Measurements from ENCODE around the gene RNF220.

The RNF220 gene

DNA sequence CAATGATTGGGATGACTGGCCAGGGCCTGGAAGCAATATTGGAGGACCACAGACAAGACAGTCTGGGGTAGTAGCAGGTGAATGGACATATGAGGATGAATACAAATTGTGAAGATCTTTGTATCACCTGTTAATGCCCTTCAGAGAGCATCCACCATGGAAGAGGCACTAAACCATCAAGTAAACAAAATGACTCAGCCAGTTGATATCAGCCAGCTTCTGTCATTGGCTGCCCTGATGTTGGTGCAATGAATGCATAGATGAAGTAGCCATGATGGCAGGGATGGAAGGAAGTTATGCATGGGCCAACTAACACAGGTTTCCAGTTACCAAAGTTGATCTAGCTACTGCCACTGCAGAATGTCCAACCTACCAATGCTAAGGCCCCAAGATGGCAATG, 33.8 kb upstream of the RNF220 start:
- Histone ChIP-seq H3K9me3 (ENCODE audit: control insufficient read depth, insufficient read depth, low read depth, low read length) (no peaks in the 10 kb centered on the region), H3K4me1 (ENCODE audit: control insufficient read depth, insufficient read depth, low read length) (no peaks in the 10 kb centered on the region), H3K4me3 (ENCODE audit: low read depth, low read length) (no peak overlapping the region), H3K36me3 (ENCODE audit: control insufficient read depth in 2 of 2, insufficient read depth in 1 of 2, low read length in 2 of 2) (no peaks in the 10 kb centered on the region), H3K27ac (ENCODE audit: extremely low read depth, low read depth, low read length) (no peak overlapping the region)
- CTCF ChIA-PET: interaction anchor here (0.5 to 0.8 kb wide), 4 partner anchors 15 to 1535 kb away, joined by 3 to 6 read pairs (median 3); no protein-coding TSS in a partner anchor
- TF ChIP-seq ZNF776 (tag by site-specific recombination; IDR thresholded peaks at IDR 0.05; ENCODE audit: borderline replicate concordance): no peak
- no peak for TF ChIP-seq HOXA7 (CRISPR knock-in tag; IDR thresholded peaks at IDR 0.05; ENCODE audit: borderline replicate concordance)
- TF ChIP-seq YY2 (tag by site-specific recombination; IDR thresholded peaks at IDR 0.05): peak; percentile 43; the same call in 1 of the 2 replicates
- no peak for TF ChIP-seq ZNF654 (tag by site-specific recombination; IDR thresholded peaks at IDR 0.05; ENCODE audit: low read depth)
- no peak for TF ChIP-seq ZNF639 (tag by site-specific recombination; IDR thresholded peaks at IDR 0.05)
- no peak for TF ChIP-seq YY1 (tag by site-specific recombination; IDR thresholded peaks at IDR 0.05)
- no peak for TF ChIP-seq BCL11B (tag by site-specific recombination; IDR thresholded peaks at IDR 0.05; ENCODE audit: low read depth)
- POLR2A ChIA-PET: no interaction called here

- Histone ChIP-seq H3K36me3 (ENCODE audit: control insufficient read depth in 2 of 2, insufficient read depth in 1 of 2, low read length in 2 of 2) (no peaks in the 10 kb centered on the region), H3K27ac (ENCODE audit: extremely low read depth, low read depth, low read length) (no peak overlapping the region), H3K4me1 (ENCODE audit: control insufficient read depth, insufficient read depth, low read length) (no peaks in the 10 kb centered on the region), H3K9me3 (ENCODE audit: control insufficient read depth, insufficient read depth, low read depth, low read length) (no peaks in the 10 kb centered on the region), H3K4me3 (ENCODE audit: low read depth, low read length) (no peak overlapping the region)
- CTCF ChIA-PET: interaction anchor here (4.8 to 7.6 kb wide), 2 partner anchors 219 to 276 kb away, joined by 46 to 90 read pairs; no protein-coding TSS in a partner anchor
- TF ChIP-seq ZNF549 (tag by site-specific recombination; IDR thresholded peaks at IDR 0.05): no peak
- no peak for TF ChIP-seq ZSCAN23 (tag by site-specific recombination; IDR thresholded peaks at IDR 0.05)
- no peak for TF ChIP-seq ZNF2 (tag by site-specific recombination; IDR thresholded peaks at IDR 0.05)
- TF ChIP-seq, protein P1, sequence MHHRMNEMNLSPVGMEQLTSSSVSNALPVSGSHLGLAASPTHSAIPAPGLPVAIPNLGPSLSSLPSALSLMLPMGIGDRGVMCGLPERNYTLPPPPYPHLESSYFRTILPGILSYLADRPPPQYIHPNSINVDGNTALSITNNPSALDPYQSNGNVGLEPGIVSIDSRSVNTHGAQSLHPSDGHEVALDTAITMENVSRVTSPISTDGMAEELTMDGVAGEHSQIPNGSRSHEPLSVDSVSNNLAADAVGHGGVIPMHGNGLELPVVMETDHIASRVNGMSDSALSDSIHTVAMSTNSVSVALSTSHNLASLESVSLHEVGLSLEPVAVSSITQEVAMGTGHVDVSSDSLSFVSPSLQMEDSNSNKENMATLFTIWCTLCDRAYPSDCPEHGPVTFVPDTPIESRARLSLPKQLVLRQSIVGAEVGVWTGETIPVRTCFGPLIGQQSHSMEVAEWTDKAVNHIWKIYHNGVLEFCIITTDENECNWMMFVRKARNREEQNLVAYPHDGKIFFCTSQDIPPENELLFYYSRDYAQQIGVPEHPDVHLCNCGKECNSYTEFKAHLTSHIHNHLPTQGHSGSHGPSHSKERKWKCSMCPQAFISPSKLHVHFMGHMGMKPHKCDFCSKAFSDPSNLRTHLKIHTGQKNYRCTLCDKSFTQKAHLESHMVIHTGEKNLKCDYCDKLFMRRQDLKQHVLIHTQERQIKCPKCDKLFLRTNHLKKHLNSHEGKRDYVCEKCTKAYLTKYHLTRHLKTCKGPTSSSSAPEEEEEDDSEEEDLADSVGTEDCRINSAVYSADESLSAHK (tag by site-specific recombination; IDR thresholded peaks at IDR 0.05): no peak
- no peak for TF ChIP-seq ZNF174 (tag by site-specific recombination; IDR thresholded peaks at IDR 0.05)
- no peak for TF ChIP-seq ZNF157 (tag by site-specific recombination; IDR thresholded peaks at IDR 0.05)
- TF ChIP-seq, protein P2, sequence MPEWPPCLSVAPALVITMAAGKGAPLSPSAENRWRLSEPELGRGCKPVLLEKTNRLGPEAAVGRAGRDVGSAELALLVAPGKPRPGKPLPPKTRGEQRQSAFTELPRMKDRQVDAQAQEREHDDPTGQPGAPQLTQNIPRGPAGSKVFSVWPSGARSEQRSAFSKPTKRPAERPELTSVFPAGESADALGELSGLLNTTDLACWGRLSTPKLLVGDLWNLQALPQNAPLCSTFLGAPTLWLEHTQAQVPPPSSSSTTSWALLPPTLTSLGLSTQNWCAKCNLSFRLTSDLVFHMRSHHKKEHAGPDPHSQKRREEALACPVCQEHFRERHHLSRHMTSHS (tag by site-specific recombination; IDR thresholded peaks at IDR 0.05): no peak
- TF ChIP-seq ZNF600 (tag by site-specific recombination; IDR thresholded peaks at IDR 0.05): no peak
- no peak for TF ChIP-seq ZNF544 (tag by site-specific recombination; IDR thresholded peaks at IDR 0.05)
- TF ChIP-seq ZFHX2 (tag by site-specific recombination; conservative IDR thresholded peaks at IDR 0.05): no peak
- TF ChIP-seq ZNF596 (tag by site-specific recombination; IDR thresholded peaks at IDR 0.05): no peak
- no peak for TF ChIP-seq ZNF623 (tag by site-specific recombination; IDR thresholded peaks at IDR 0.05)
- TF ChIP-seq ZNF426 (tag by site-specific recombination; IDR thresholded peaks at IDR 0.05): no peak
- no peak for TF ChIP-seq ZNF169 (tag by site-specific recombination; IDR thresholded peaks at IDR 0.05)
- TF ChIP-seq HOXD13 (CRISPR knock-in tag; IDR thresholded peaks at IDR 0.05; ENCODE audit: borderline replicate concordance): no peak
- TF ChIP-seq, protein P3, sequence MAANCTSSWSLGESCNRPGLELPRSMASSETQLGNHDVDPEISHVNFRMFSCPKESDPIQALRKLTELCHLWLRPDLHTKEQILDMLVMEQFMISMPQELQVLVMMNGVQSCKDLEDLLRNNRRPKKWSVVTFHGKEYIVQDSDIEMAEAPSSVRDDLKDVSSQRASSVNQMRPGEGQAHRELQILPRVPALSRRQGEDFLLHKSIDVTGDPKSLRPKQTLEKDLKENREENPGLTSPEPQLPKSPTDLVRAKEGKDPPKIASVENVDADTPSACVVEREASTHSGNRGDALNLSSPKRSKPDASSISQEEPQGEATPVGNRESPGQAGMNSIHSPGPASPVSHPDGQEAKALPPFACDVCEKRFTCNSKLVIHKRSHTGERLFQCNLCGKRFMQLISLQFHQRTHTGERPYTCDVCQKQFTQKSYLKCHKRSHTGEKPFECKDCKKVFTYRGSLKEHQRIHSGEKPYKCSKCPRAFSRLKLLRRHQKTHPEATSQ (tag by site-specific recombination; IDR thresholded peaks at IDR 0.05): no peak
- TF ChIP-seq, protein P4, sequence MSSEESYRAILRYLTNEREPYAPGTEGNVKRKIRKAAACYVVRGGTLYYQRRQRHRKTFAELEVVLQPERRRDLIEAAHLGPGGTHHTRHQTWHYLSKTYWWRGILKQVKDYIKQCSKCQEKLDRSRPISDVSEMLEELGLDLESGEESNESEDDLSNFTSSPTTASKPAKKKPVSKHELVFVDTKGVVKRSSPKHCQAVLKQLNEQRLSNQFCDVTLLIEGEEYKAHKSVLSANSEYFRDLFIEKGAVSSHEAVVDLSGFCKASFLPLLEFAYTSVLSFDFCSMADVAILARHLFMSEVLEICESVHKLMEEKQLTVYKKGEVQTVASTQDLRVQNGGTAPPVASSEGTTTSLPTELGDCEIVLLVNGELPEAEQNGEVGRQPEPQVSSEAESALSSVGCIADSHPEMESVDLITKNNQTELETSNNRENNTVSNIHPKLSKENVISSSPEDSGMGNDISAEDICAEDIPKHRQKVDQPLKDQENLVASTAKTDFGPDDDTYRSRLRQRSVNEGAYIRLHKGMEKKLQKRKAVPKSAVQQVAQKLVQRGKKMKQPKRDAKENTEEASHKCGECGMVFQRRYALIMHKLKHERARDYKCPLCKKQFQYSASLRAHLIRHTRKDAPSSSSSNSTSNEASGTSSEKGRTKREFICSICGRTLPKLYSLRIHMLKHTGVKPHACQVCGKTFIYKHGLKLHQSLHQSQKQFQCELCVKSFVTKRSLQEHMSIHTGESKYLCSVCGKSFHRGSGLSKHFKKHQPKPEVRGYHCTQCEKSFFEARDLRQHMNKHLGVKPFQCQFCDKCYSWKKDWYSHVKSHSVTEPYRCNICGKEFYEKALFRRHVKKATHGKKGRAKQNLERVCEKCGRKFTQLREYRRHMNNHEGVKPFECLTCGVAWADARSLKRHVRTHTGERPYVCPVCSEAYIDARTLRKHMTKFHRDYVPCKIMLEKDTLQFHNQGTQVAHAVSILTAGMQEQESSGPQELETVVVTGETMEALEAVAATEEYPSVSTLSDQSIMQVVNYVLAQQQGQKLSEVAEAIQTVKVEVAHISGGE (tag by site-specific recombination; conservative IDR thresholded peaks at IDR 0.05; ENCODE audit: low read depth): no peak
- POLR2A ChIA-PET: no interaction called here
Measured at GRCh38 chr1:44375547-44375946, 29.5 kb upstream of the RNF220 start.
